ENCODE data around the gene PLA1A.
"Not testable (repeated sequence)": the region's sequence is repeated elsewhere in the genome, so short reads cannot be mapped to it uniquely, and the experiment has no call there.

PLA1A gene

GRCh38 chr3:119597548-119598288 lies at the start of gene PLA1A:
Gene PLA1A, plus strand, starts transcription at chr3:119597885. Its CDS starts 29 bp downstream, at chr3:119597914.
- no peak within 1 kb of the TSS for H3K4me3 ChIP-seq (ENCODE audit: control insufficient read depth, low read depth, low read length)
- no peak for DNase-seq (ENCODE audit: low read depth)
- no peak for TF ChIP-seq CTCF (IDR thresholded peaks at IDR 0.05; ENCODE audit: control insufficient read depth, insufficient read depth, low read depth, low read length, missing control alignments)

GRCh38 chr3:119548341-119548740 lies 49.3 kb upstream of the PLA1A start:
- no peak for DNase-seq (ENCODE audit: low read depth)
- H3K4me3 ChIP-seq (ENCODE audit: control insufficient read depth, low read depth, low read length): no peak overlapping the region
- no peak for TF ChIP-seq CTCF (IDR thresholded peaks at IDR 0.05; ENCODE audit: control insufficient read depth, insufficient read depth, low read depth, low read length, missing control alignments)

- no peak for DNase-seq (ENCODE audit: low read depth)
- no peak overlapping the region for H3K4me3 ChIP-seq (ENCODE audit: control insufficient read depth, low read depth, low read length)
- no peak for TF ChIP-seq CTCF (IDR thresholded peaks at IDR 0.05; ENCODE audit: control insufficient read depth, insufficient read depth, low read depth, low read length, missing control alignments)
These were observed 47.3 kb upstream of the PLA1A start for GRCh38 chr3:119550192-119550910.

GRCh38 chr3:119551598-119551997 lies 46.1 kb upstream of the PLA1A start:
- no peak overlapping the region for H3K4me3 ChIP-seq (ENCODE audit: control insufficient read depth, low read depth, low read length)
- no peak for DNase-seq (ENCODE audit: low read depth)
- TF ChIP-seq CTCF (IDR thresholded peaks at IDR 0.05; ENCODE audit: control insufficient read depth, insufficient read depth, low read depth, low read length, missing control alignments): no peak

GRCh38 chr3:119552928-119553327 lies 44.8 kb upstream of the PLA1A start:
- DNase-seq (ENCODE audit: low read depth); H3K4me3 ChIP-seq (ENCODE audit: control insufficient read depth, low read depth, low read length): not testable (repeated sequence)

GRCh38 chr3:119553823-119554415 lies 43.8 kb upstream of the PLA1A start:
- TF ChIP-seq CTCF (IDR thresholded peaks at IDR 0.05; ENCODE audit: control insufficient read depth, insufficient read depth, low read depth, low read length, missing control alignments): no peak
- DNase-seq (ENCODE audit: low read depth): no peak
- no peak overlapping the region for H3K4me3 ChIP-seq (ENCODE audit: control insufficient read depth, low read depth, low read length)

GRCh38 chr3:119555309-119555735 lies 42.4 kb upstream of the PLA1A start:
- no peak for DNase-seq (ENCODE audit: low read depth)
- TF ChIP-seq CTCF (IDR thresholded peaks at IDR 0.05; ENCODE audit: control insufficient read depth, insufficient read depth, low read depth, low read length, missing control alignments): no peak
- no peak overlapping the region for H3K4me3 ChIP-seq (ENCODE audit: control insufficient read depth, low read depth, low read length)
